ENCODE results near the gene RFX2.

Gene RFX2

DNA sequence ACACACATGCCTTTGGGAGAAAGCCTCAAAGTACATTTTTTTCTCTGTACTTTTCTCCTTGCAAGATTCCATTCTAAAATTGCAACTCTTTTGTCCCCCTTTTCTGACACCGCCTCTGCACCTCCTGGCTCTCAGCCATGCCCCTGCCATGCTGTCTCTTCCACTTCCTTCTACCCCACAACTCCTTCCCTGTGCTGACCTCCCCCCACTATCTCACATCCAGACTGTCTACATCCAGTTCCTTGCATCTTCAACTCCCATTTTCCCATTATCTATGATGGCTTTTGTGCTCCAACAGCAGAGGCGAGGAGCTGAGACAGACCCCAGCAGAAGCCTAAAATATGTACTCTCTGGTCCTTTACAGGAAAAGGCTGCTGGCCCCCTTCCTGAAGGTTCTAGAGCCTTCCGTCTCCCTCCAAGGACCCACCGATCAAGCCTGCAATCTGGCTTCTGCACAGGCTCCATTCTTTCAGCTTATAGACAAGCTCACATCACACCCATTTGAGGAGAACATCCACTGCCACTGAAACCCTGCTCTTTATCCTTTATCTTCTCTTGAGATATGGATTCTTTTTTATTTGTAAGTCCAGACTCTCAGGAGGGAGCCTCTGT, 50.2 kb downstream of the RFX2 start:
- no peak for DNase-seq (ENCODE audit: low spot score)

DNA sequence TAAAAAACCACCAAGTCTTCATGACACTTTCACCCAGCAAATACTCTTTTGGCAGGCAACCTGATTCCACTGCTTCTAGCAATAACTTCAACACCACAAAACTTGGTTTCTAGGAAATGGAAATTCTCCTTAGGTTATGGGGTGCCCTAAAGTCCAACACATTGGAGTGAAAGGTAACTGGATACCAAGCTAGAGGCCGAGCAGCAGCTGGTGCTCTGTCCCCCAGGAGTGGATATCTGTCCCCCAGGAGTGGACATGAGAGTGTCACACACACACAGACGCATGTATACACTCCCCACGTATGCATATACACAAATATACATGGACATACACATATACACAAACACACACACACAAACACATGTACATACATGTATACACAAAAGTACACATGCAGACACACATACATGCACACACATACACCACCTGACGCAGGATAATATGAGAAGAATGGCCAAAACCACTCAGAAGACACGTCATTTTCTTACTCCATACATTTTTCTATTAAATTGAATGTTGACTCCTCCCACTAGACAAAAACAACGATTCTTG, 50.8 kb downstream of the RFX2 start:
- no peak for DNase-seq (ENCODE audit: low spot score)

GRCh38 chr19:6058518-6059201, 51.6 kb downstream of the RFX2 start:
- DNase-seq (ENCODE audit: low spot score): no peak

DNA sequence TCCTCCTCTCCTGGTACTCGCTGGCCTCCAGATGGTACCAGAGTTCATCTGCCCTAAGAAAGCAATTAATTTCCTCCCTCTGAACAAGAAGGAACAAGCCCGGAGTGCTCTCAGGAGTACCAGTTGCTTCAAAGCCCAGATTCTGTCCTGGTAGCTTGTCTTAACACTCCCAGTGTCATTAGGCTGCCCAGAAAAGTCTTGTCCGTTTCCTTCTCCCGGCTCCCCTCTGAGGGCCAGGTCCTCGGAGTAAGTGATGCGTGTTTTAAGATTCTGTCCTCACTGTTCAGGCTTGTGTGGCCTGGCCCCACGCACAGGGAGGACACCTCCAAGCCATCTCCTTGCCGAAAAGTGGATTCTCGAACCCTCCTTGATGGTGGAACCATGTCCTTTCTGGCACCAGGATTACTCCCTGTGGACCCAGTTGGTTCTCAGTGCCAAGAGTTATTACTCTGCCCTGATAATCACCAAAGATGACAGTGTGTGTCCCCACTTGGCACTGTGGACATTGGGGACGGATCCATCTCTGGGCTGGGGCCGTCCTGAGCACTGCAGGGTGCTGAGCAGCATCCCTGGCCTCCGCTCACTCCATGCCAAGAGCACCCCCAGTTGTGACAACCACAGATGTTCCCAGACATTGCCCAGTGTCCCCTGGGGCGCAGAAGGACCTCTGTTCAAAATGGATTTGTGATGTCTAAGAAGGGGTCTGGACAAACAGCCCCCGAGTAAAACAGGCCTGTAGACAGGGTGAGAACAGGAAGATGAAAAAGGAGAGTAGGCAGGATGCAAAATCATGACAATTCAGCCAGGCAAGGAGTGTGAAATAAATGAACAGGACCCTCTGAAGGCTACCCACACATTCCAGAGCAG, 52.4 kb downstream of the RFX2 start:
- no peak for DNase-seq (ENCODE audit: low spot score)

DNA sequence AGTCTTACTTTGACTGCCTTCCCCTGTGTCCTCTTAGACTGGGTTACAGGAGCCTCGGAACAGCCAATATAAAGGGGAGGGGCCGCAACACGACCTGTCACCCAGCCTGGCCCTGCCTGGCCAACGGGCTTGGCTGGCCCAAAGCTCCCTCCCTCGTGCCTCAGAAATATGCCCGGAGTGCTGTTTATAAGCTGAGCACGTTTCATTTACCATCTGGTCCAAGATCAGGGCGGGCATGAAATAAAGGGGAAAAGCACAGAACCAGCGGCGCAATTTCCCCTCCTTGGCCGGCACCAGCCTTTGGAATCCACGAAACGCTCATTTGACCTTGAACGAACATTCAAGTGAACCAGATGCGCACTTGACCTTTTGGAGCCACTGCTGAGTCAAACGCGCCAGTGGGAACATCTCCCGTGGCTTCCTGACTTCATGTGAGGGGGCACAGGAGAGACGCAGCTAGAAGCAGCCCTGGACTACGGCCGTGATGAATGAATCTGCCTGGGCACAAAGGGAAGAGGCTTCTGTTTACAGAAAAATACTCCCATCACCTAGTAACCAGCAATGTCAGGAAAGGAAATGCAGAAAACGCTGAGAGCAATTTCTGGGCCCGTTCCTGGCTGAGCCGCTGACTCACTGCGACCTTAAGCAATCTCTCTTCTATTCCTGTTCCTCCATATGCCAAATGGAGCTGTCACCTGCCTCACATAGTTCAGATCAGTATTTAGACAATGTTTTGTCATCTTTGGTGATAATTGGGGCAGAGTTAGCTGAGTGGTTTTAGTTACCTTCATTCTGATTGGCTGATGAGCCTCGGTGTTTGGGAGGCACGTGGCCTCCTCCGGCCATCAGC, 53.3 kb downstream of the RFX2 start:
- peak; percentile 24 for DNase-seq (ENCODE audit: low spot score)

DNA sequence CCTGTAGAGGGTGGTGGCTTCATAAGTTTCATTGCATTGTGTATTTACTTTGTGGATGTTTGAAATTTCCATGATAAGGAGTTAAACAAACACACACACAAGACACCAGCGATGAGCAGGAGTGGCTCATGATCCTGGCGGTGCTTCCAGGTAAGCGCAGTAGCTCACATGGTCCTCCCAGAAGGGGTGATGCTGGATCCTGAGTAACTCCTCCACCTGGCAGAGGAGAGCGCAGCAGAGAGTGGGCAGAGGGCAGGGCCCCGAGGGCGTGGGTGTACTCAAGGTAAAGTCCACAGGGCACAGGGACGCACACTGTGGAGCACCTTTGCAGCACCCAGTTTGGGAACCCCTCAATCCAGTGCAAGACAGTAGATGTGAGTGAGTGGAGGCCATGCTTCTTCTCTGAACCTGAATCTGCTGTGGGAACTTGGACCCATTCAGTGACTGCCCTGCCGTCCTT, 54.0 kb downstream of the RFX2 start:
- no peak for DNase-seq (ENCODE audit: low spot score)

GRCh38 chr19:6055013-6055795, 55.1 kb downstream of the RFX2 start:
- DNase-seq (ENCODE audit: low spot score): no peak

DNA sequence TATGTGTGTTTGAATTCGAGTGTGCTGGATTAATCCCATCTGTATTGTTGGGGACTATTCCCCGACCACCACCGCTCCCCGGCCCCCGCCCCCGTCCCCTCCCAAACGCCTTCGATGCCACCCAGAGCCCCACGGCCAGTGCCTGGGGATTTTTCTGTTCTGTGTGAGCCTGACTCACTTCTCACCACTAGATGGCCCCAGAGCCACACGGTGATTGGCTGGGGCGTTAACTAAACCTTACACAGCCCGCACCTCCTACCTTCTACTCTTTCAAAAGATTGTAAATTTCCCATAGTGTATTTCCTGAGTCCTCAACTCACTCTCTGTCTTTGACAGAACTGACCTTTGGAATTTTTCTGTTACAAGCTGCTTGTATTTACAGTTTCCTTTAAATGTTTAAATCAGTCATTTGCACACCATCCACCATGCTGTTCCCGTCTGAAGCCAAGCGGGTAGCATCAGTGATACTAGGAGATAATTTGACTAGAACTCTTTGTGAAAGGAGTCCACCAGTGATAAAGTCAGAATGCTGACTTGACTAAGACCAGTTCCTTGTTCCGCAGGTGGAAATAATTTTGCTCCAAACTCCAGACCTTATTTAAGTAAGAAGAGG, 61.4 kb downstream of the RFX2 start:
- peak; percentile 83 for DNase-seq (ENCODE audit: low spot score)

- no peak for DNase-seq (ENCODE audit: low spot score)
These were observed 62.0 kb downstream of the RFX2 start for GRCh38 chr19:6048348-6048747.

DNA sequence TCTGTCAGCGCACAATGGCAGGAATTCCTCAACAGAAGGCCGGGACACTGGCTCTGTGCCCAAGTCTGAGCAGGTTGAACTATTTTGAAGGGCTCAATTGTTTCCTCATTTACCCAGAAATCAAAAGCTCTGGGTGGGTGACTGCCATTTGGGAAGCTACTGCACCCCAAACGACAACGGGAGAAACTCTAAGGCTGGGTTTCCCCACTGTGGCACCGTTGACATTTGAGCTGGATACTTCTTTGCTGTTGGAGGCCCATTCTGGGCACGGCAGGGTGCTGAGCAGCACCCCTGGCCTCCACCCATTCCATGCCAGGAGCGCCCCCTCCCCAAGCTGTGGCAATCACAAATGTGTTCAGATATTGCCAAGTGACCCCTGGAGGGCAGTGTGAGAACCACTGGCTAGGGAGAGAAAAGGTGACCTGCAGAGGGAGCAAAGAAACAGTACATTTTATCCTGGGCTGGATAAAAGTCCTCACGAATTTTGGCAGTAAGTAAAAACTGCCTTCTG, 62.5 kb downstream of the RFX2 start:
- no peak for DNase-seq (ENCODE audit: low spot score)

DNA sequence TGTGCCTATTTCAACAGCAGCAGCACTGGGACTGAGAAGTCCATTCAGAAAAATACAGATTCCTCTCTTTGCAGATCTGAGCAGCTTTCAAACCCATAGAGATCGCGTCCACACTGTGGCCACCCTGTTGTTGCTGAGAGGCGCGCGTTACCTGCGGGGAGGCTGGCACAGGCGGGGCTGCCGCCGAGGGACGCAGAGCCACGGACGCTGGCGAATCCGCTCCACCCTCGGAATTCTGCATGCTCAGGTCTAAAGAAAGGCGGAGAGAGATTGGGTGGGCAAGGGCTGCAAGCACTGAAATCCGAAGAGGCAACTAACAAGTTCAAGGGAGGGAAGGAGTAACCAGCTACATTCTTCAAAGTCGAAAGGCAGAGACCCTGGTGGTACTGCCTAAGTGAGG, 63.0 kb downstream of the RFX2 start:
- no peak for DNase-seq (ENCODE audit: low spot score)

DNA sequence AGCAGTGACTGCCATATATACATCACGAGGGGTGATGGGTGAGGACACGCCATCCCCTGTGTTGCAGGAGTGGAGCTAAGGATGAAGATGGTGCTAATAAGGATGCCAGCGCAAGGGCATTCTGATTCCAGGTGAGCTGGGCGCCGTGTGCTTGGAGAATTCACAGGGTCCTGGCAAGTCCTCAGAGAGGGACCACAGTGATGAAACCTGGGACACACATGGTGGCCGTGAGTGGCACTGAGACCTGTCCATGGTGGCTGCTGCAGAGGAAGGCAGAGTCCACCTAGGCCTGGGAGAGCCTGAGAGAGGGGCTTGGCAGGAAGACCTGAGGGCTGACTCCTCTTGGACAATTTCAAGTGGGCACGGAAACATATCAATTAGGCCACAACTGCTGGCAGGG, 65.2 kb downstream of the RFX2 start:
- no peak for DNase-seq (ENCODE audit: low spot score)

DNA sequence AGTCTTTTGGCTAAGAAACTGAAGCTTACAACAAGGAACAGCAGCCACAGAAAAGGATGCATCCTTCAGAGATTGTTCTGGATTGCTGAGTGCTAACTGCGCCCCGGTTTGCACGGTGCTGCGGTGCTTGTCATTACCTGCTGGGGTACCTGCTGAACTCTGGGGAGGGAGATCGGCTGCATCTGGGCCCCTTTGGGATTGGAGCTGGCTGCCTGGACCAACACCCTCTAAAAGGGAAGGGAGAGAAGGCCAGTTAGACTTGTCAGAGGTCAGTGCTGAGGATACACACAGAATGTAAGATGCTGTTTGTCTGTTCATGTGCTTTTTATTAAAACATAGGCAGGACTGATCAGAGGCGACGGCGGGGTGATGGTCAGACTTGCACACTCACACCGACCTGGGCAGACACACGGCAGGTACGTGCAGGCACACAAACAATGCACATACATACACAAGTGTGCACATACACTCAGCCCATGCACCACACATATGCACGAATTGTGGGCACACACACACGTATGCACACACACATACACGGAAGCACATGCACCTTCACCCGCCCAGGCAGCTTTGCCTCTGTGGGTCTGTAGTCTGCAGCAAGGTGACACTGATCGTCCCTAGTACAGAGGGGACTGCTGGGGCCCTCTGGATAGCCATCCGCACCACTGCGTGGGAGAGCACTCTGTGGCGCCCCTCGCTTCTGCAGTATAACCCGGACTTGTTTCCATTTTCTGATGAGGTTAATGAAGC, 66.1 kb downstream of the RFX2 start:
- DNase-seq (ENCODE audit: low spot score): no peak

GRCh38 chr19:6042776-6043726, 67.2 kb downstream of the RFX2 start:
- no peak for DNase-seq (ENCODE audit: low spot score)

GRCh38 chr19:6041991-6042481, 68.3 kb downstream of the RFX2 start:
- DNase-seq (ENCODE audit: low spot score): no peak

- no peak for DNase-seq (ENCODE audit: low spot score)
These were observed 69.2 kb downstream of the RFX2 start for GRCh38 chr19:6041071-6041470.

GRCh38 chr19:6039566-6040225, 70.6 kb downstream of the RFX2 start:
- no peak for DNase-seq (ENCODE audit: low spot score)

Data from activated CD4-positive, alpha-beta T cell treated with anti-CD3 and anti-CD28 coated beads, Interleukin-2, Interleukin-4, amounts not matched to agents 100 ng/mL and 50 ng/mL, durations not matched to agents 16 hours and 8 hours (primary cell).